Activated CD8-positive, alpha-beta memory T cell treated with anti-CD3 and anti-CD28 coated beads for 48 hours (primary cell): Measurements from ENCODE around the gene SYCE3.
"Not testable (repeated sequence)": the region's sequence is repeated elsewhere in the genome, so short reads cannot be mapped to it uniquely, and the experiment has no call there.

Source experiments
- DNase-seq, 3 experiments: peaks; one replicate each; pipeline ENCODE4 v3.0.0-alpha.2; 2020; ENCODE audit warnings: low read depth in 2 of 3, low spot score in 2 of 3

SYCE3 gene

GRCh38 chr22:50522806-50523438 is 39.8 kb downstream of the SYCE3 start:
- no peak for DNase-seq

GRCh38 chr22:50522208-50522805 is 40.4 kb downstream of the SYCE3 start:
- DNase-seq, result no peak

- no peak for DNase-seq
These were observed 41.0 kb downstream of the SYCE3 start for GRCh38 chr22:50521710-50522109.

GRCh38 chr22:50520826-50521453 is 41.8 kb downstream of the SYCE3 start:
- no peak for DNase-seq

- DNase-seq, result not testable (repeated sequence)
These were observed 42.5 kb downstream of the SYCE3 start for GRCh38 chr22:50520184-50520583.

GRCh38 chr22:50519151-50519550 is 43.6 kb downstream of the SYCE3 start:
- no peak for DNase-seq

GRCh38 chr22:50518606-50519005 is 44.1 kb downstream of the SYCE3 start:
- no peak for DNase-seq

- no peak for DNase-seq
These were observed 45.0 kb downstream of the SYCE3 start for GRCh38 chr22:50517495-50518260.

GRCh38 chr22:50516891-50517290 is 45.8 kb downstream of the SYCE3 start:
- no peak for DNase-seq

- DNase-seq, result no peak
These were observed 46.7 kb downstream of the SYCE3 start for GRCh38 chr22:50516068-50516467.

- DNase-seq, result no peak
These were observed 49.5 kb downstream of the SYCE3 start for GRCh38 chr22:50513175-50513574.

GRCh38 chr22:50508897-50509296 is 53.8 kb downstream of the SYCE3 start:
- no peak for DNase-seq

- peak; percentile 98 to 99 (median 99) for DNase-seq
These were observed 54.5 kb downstream of the SYCE3 start, which contains the start of gene NCAPH2 for GRCh38 chr22:50507991-50508884. Gene NCAPH2, plus strand, starts transcription at chr22:50508224. Its CDS starts 114 bp downstream, at chr22:50508338.

GRCh38 chr22:50507421-50507990 is 55.2 kb downstream of the SYCE3 start, which contains the start of gene LMF2:
Gene LMF2, minus strand, starts transcription at chr22:50507702. Its CDS starts 27 bp downstream, at chr22:50507675.
- DNase-seq, result peak; percentile 82 to 92 (median 86)

GRCh38 chr22:50506611-50507420 is 55.9 kb downstream of the SYCE3 start:
- no peak for DNase-seq

GRCh38 chr22:50505776-50506610 is 56.7 kb downstream of the SYCE3 start:
- DNase-seq, result no peak

GRCh38 chr22:50505276-50505775 is 57.4 kb downstream of the SYCE3 start:
- DNase-seq, result no peak
